Suppressor macrophage treated with lipopolysaccharide for 1 hour (primary cell): Measurements from ENCODE around the gene SBK2.
A peak's percentile ranks its signal among the peaks of the same experiment; 100 is the strongest.

Experiments used
- DNase-seq, 3 donors: peaks; one replicate each; pipeline ENCODE4 v3.0.0-alpha.2; 2020 to 2022

The SBK2 gene

DNA sequence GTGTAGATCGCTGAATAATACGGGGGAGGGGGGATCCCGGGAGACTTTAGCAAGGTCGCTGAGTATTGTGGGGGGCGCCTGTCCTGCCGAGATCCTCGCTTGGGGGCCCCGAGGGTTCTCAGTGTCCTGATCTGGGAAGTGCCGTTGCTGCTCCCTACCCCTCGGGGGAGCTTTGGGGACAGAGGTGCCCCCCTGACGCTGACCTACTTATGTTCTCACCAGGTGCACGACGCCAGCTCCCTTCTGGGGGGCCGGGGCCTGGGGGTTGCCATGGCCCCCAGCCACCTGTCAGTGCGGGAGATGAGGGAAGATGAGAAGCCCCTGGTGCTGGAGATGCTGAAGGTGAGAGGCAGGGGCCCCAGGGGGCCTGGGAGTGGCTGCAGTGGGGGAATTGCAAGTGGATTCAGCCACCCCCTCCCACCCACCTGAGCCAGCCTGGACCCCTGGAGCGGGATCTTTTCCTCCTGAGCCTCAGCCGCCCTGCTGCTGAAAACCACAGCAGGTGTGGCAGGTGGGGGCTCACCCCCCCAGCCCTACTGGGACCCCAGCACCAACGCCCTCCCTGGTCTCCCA is 51.4 kb downstream of the SBK2 start:
- no peak for DNase-seq

DNA sequence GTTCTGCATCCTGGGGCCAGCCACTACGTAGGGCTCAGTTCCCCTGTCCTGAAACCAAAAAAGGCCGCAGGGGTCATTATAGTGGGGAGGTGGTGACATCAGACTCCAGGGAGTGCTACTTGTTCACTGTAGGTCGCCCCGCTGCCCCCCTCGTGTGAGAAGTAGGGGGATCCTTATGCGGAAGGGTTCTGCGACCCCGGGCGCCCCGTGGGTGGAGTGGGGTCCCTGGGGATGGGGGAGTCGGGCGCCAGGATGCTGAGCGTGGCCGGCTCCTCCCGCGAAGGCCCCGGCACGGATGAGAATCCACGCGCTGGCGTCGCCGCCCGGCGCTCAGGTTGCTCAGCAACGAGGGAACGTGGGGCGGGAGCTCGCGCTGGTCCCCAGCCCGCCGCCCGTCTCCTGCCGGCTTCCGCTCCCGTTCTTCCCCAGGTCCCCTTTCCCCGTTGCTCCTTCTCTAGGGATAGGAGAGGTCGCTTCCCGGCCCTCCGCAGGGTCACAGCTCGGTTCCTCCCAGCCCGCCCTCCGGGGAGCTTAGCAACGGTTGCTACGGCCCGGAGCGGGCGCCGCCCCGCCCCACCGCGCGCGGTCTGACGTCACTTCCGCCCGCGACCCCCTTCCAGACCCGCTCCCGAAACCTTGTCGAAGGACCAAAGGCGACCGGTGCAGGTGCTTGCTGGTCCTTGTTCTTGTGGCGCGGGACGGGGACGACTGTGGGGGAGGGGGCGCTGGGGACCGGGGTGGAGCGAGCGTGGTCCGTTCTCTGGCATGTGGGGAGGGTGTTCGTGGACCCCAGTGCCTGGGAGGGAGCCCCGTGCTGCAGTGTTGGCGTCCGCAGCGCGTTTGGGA is 52.1 kb downstream of the SBK2 start, which contains the start of gene NAT14:
Gene NAT14, plus strand, starts transcription at position 596 of the 846 bp plus-strand sequence. CDS start 521 bp downstream, outside the sequence.
- peak in 2 of 3 donors; percentile 26 to 50 for DNase-seq

DNA sequence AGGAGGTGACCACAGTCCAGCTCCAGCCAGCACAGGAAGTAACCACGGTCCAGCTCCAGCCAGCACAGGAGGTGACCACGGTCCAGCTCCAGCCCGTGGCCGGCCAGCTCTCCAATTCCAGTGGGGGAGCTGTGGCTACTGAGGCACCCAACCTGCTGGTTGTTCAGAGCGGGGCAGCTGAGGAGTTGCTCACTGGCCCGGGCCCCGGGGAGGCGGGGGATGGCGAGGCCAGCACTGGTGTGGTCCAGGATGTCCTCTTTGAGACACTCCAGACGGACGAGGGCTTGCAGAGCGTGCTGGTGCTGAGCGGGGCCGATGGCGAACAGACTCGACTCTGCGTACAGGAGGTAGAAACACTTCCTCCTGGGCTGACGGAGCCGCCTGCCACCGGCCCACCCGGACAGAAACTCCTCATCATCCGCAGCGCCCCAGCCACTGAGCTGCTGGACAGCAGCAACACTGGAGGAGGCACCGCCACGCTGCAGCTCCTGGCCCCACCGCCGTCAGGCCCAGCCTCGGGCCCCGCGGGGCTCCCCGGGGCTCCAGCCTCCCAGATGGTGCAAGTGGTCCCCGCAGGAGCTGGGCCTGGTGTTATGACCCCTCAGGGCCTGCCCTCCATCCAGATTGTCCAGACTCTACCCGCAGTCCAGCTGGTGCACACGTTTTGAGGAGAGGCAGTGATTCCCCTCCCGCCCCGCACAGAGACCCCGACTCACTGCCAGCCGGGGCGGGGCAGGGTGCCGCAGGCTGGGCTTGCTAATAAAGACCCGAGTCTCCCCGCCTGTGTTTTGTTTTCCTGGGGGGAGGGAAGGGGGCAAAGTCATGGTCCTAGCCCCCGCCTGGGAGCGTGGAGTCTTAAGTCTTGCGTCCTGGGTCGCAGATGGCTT is 53.0 kb downstream of the SBK2 start:
- DNase-seq, result no peak

DNA sequence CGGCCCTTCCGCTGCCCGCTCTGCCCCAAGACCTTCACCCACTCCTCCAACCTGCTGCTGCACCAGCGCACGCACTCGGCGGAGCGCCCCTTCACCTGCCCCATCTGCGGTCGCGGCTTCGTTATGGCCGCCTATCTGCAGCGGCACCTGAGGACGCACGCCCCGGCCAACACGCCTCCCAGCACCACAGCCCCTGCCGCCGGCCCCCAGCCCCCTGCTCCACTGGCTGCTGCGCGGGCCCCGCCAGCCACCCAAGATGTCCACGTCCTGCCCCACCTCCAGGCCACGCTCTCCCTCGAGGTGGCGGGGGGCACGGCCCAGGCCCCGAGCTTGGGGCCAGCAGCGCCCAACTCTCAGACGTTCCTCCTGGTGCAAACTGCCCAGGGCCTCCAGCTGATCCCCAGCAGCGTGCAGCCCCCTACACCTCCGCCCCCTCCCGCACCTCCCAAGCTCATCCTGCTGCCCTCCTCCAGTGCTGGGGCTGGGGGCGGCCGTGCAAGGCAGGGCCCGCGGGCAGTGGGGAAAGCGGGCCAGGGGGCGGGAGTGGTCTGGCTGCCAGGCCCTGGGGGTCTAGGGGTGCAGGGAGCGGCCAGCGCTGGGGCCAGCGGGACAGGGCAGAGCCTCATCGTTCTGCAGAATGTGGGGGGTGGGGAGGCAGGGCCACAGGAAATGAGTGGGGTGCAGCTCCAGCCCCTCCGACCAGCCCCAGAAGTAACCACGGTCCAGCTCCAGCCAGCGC is 53.8 kb downstream of the SBK2 start:
- DNase-seq, result no peak

DNA sequence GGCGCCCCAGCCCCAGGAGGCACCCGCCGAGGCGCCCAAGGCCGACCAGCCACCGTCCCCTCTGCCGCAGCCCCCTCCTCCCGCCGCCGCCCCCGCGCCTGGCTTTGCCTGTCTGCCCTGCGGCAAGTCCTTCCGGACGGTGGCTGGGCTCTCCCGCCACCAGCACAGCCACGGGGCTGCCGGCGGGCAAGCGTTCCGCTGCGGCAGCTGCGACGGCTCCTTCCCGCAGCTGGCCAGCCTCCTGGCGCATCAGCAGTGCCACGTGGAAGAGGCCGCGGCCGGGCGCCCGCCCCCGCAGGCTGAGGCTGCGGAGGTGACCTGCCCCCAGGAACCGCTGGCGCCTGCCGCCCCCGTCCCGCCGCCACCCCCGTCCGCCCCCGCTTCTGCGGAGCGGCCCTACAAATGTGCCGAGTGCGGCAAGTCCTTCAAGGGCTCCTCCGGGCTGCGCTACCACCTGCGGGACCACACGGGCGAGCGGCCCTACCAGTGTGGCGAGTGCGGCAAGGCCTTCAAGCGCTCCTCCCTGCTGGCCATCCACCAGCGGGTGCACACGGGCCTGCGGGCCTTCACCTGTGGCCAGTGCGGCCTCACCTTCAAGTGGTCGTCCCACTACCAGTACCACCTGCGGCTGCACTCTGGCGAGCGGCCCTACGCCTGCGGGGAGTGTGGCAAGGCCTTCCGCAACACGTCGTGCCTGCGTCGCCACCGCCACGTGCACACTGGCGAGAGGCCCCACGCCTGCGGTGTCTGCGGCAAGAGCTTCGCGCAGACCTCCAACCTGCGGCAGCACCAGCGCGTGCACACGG is 54.6 kb downstream of the SBK2 start:
- no peak for DNase-seq

DNA sequence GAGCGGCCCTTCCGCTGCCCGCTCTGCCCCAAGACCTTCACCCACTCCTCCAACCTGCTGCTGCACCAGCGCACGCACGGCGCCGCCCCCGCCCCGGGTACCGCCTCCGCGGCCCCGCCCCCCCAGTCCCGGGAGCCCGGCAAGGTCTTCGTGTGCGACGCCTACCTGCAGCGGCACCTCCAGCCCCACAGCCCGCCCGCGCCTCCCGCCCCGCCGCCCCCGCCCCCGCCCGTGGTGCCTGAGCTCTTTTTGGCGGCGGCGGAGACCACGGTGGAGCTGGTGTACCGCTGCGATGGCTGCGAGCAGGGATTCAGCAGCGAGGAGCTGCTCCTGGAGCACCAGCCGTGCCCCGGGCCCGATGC is 55.2 kb downstream of the SBK2 start:
- DNase-seq, result no peak

DNA sequence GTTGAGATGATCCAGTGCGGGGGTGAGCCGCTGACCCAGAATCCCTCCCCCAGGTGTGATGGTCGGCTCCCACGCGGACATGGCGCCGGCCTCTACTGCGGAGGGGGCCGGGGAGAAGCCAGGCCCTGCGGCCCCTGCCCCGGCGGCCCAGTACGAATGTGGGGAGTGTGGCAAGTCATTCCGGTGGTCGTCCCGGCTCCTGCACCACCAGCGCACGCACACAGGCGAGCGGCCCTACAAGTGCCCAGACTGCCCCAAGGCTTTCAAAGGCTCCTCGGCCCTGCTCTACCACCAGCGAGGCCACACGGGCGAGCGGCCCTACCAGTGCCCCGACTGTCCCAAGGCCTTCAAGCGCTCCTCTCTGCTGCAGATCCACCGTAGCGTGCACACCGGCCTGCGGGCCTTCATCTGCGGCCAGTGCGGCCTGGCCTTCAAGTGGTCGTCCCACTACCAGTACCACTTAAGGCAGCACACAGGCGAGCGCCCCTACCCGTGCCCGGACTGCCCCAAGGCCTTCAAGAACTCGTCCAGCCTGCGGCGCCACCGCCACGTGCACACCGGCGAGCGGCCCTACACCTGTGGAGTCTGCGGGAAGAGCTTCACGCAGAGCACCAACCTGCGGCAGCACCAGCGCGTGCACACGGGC is 55.7 kb downstream of the SBK2 start:
- DNase-seq, result no peak

DNA sequence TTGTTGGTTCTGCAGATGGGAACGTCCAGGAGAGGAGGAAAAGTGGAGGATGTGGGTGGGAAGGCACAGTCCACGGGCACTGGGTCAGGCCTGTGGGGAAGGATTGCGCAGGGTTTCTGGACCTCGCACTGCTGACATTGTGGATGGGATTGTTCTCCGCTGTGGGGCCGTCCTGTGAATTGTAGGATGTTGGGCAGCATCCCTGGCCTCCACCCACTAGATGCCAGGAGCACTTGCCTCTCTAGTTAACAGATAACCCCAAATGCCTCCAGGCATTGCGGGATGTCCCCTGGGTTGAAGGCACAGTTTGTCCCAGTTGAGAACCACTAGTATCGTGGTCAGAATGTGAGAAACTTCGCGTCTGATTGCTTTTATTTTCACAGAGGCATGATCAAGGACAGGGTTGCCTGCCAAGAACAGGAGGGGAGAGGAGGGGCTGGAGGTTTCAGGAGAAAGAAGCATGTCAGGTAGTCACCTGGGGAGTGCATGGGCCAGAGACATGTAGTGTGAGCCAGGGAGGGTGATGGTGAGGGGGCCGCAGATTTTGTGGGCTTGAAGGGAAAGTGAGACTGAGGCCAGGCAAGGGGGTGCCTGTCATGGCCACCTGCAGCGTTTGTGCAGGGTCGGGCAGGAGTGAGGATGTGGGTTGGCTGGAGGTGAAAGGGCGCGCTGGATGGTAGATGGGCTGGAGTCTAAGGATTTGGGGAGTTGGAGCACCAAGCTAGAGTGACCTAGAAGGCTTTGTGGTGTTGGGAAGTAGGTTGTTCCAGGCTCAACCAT is 57.3 kb downstream of the SBK2 start:
- no peak for DNase-seq

DNA sequence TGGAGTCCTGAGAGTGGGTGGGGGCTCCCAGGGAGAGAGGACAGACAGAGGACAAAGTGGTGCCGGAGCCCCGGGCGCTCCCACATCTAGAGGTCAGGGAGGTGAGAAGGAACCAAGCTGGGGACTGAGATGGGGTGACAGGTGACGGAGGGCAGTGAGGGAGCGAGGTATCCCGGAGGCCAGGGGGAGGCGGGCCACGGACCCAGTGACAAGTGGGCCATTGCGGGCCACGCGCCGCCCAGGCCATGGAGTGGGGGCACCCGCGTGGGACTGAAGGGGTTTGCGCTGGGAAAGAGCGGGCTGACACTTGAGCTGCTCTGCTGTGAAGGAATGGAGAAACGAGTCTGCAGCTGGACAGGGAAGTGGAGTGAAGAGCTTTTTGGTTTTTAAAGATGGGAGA is 57.9 kb downstream of the SBK2 start:
- no peak for DNase-seq
